Measurements from ENCODE around the gene KIAA0825.

KIAA0825 gene

DNA sequence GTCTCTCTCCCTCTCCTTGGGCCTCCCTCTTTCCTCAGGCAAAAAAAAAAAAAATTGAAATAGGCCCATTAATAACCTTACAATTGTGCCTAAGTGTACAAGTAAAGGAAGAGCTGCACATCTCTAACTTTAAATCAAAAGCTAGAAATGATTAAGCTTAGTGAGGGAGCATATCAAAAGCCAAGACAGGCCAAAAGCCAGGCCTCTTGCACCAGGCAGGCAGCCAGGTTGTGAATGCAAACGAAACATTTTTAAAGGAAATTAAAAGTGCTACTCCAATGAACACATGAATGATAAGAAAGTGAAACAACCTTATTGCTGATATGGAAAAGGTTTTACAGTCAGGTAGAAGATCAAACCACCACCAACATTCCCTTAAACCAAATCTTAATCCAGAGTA lies 383.4 kb downstream of the KIAA0825 start:
- Histone ChIP-seq H3K79me1 (ENCODE audit: low read length) (no peaks in the 10 kb centered on the region), H3K9me3 (ENCODE audit: insufficient read depth, low read depth, low read length) (peaks cover 1% of the 10 kb centered on the region), H3K4me3 (ENCODE audit: low read depth, low read length) (no peak overlapping the region), H4K8ac (ENCODE audit: low read depth, low read length) (no peak overlapping the region), H3K18ac (ENCODE audit: low read length) (no peak overlapping the region), H3K4me2 (ENCODE audit: low read length) (no peak overlapping the region), H3K4me1 (ENCODE audit: control insufficient read depth in 1 of 2, insufficient read depth in 2 of 2, low read length in 2 of 2) (no peaks in the 10 kb centered on the region), H3K27ac (ENCODE audit: low read depth, low read length) (no peak overlapping the region), H2BK120ac (ENCODE audit: insufficient read depth, low read length, poor library complexity) (no peak overlapping the region), H3K79me2 (ENCODE audit: control insufficient read depth, insufficient read depth, low read length, poor library complexity) (no peaks in the 10 kb centered on the region), H2AK5ac (ENCODE audit: low read length) (no peak overlapping the region), H3K9ac (ENCODE audit: low read length) (no peak overlapping the region), H3K27me3 (ENCODE audit: insufficient read depth, low read length) (no peaks in the 10 kb centered on the region), H3K14ac (ENCODE audit: low read length) (no peak overlapping the region), H2BK12ac (ENCODE audit: low read length) (no peak overlapping the region), H2BK5ac (ENCODE audit: low read depth, low read length, poor library complexity) (no peak overlapping the region), H3K23ac (ENCODE audit: low read length) (no peak overlapping the region), H2AFZ (ENCODE audit: insufficient read depth, low read length, poor library complexity) (no peak overlapping the region), H3K4ac (ENCODE audit: low read depth, low read length) (no peak overlapping the region), H4K12ac (ENCODE audit: low read depth, low read length) (no peak overlapping the region), H3K36me3 (ENCODE audit: control insufficient read depth in 1 of 2, insufficient read depth in 2 of 2, low read length in 2 of 2) (no peaks in the 10 kb centered on the region), H4K91ac (ENCODE audit: low read depth, low read length) (no peak overlapping the region)
- no peak for DNase-seq
- WGBS (ENCODE audit: extremely low coverage, insufficient coverage, insufficient read length), result no CpG with 5 or more reads among the region's 1 CpG

DNA sequence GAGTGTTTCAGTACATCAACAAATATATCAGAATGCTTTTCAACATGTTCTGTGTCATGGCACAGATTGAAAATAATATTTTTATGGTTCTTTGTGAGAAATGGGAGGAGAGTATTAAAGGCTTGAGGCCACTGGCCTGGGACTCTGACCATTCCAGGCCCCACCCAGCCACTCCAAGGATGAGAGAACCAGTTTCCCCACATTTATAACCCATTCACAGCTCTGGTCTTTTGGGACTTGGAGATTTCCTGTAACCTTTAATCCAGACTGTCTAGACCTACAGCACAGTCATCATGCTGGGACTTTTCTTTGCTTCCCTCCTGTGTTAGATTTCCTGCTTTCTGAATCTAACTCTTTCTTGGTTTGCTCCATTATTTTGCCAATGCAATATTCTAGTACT lies 389.6 kb downstream of the KIAA0825 start:
- no peak overlapping the region for H2BK120ac ChIP-seq (ENCODE audit: insufficient read depth, low read length, poor library complexity)
- H2AK5ac ChIP-seq (ENCODE audit: low read length), result no peak overlapping the region
- H3K79me1 ChIP-seq (ENCODE audit: low read length), result peaks cover 3% of the 10 kb centered on the region
- H3K4me2 ChIP-seq (ENCODE audit: low read length), result no peak overlapping the region
- H4K12ac ChIP-seq (ENCODE audit: low read depth, low read length), result no peak overlapping the region
- no peak overlapping the region for H4K91ac ChIP-seq (ENCODE audit: low read depth, low read length)
- no peaks in the 10 kb centered on the region for H3K79me2 ChIP-seq (ENCODE audit: control insufficient read depth, insufficient read depth, low read length, poor library complexity)
- no peak overlapping the region for H3K27ac ChIP-seq (ENCODE audit: low read depth, low read length)
- H3K14ac ChIP-seq (ENCODE audit: low read length), result no peak overlapping the region
- no peaks in the 10 kb centered on the region for H3K36me3 ChIP-seq (ENCODE audit: control insufficient read depth in 1 of 2, insufficient read depth in 2 of 2, low read length in 2 of 2)
- peaks cover 0 to 3% of the 10 kb centered on the region in 2 experiments for H3K4me1 ChIP-seq (ENCODE audit: control insufficient read depth in 1 of 2, insufficient read depth in 2 of 2, low read length in 2 of 2)
- peak; percentile 45 to 52 for DNase-seq
- H2AFZ ChIP-seq (ENCODE audit: insufficient read depth, low read length, poor library complexity), result no peak overlapping the region
- H3K4me3 ChIP-seq (ENCODE audit: low read depth, low read length), result no peak overlapping the region
- no peaks in the 10 kb centered on the region for H3K27me3 ChIP-seq (ENCODE audit: insufficient read depth, low read length)
- no peak overlapping the region for H2BK5ac ChIP-seq (ENCODE audit: low read depth, low read length, poor library complexity)
- H3K23ac ChIP-seq (ENCODE audit: low read length), result no peak overlapping the region
- H3K4ac ChIP-seq (ENCODE audit: low read depth, low read length), result no peak overlapping the region
- no peak overlapping the region for H3K9ac ChIP-seq (ENCODE audit: low read length)
- no peak overlapping the region for H4K8ac ChIP-seq (ENCODE audit: low read depth, low read length)
- H3K18ac ChIP-seq (ENCODE audit: low read length), result no peak overlapping the region
- H2BK12ac ChIP-seq (ENCODE audit: low read length), result no peak overlapping the region
- H3K9me3 ChIP-seq (ENCODE audit: insufficient read depth, low read depth, low read length), result no peaks in the 10 kb centered on the region

DNA sequence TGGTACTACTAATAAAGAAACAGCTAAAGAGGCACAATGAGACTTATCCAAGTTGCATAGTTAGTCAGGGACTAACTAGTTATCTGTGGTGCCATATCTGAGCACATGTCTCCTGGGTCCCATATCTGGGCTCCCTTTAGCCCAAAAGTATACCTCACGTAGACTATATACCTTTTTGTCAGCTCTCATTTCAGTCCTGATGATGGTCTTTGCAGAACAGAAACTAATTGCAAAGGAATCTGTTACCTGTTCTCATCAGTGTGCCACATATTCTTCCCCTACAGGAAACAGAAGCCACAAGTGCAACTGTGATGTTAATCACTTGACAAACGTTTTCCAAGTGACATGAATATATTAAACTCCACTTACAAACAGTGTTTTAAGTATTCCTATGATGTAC lies 395.2 kb downstream of the KIAA0825 start:
- no peak overlapping the region for H2BK12ac ChIP-seq (ENCODE audit: low read length)
- H2AK5ac ChIP-seq (ENCODE audit: low read length), result no peak overlapping the region
- H4K8ac ChIP-seq (ENCODE audit: low read depth, low read length), result no peak overlapping the region
- H3K9ac ChIP-seq (ENCODE audit: low read length), result no peak overlapping the region
- H3K4me3 ChIP-seq (ENCODE audit: low read depth, low read length), result no peak overlapping the region
- H3K23ac ChIP-seq (ENCODE audit: low read length), result no peak overlapping the region
- no peak overlapping the region for H3K4ac ChIP-seq (ENCODE audit: low read depth, low read length)
- H3K4me1 ChIP-seq (ENCODE audit: control insufficient read depth in 1 of 2, insufficient read depth in 2 of 2, low read length in 2 of 2), result peaks cover 0 to under 1% of the 10 kb centered on the region in 2 experiments
- H3K4me2 ChIP-seq (ENCODE audit: low read length), result no peak overlapping the region
- no peak overlapping the region for H4K91ac ChIP-seq (ENCODE audit: low read depth, low read length)
- WGBS (ENCODE audit: extremely low coverage, insufficient coverage, insufficient read length), result no CpG with 5 or more reads among the region's 2 CpGs
- no peak overlapping the region for H2BK120ac ChIP-seq (ENCODE audit: insufficient read depth, low read length, poor library complexity)
- no peak overlapping the region for H4K12ac ChIP-seq (ENCODE audit: low read depth, low read length)
- H3K79me1 ChIP-seq (ENCODE audit: low read length), result no peaks in the 10 kb centered on the region
- H2AFZ ChIP-seq (ENCODE audit: insufficient read depth, low read length, poor library complexity), result no peak overlapping the region
- no peak overlapping the region for H3K18ac ChIP-seq (ENCODE audit: low read length)
- H3K14ac ChIP-seq (ENCODE audit: low read length), result no peak overlapping the region
- H2BK5ac ChIP-seq (ENCODE audit: low read depth, low read length, poor library complexity), result no peak overlapping the region
- H3K36me3 ChIP-seq (ENCODE audit: control insufficient read depth in 1 of 2, insufficient read depth in 2 of 2, low read length in 2 of 2), result no peaks in the 10 kb centered on the region
- H3K79me2 ChIP-seq (ENCODE audit: control insufficient read depth, insufficient read depth, low read length, poor library complexity), result no peaks in the 10 kb centered on the region
- DNase-seq, result no peak
- no peaks in the 10 kb centered on the region for H3K27me3 ChIP-seq (ENCODE audit: insufficient read depth, low read length)
- H3K9me3 ChIP-seq (ENCODE audit: insufficient read depth, low read depth, low read length), result no peaks in the 10 kb centered on the region
- H3K27ac ChIP-seq (ENCODE audit: low read depth, low read length), result no peak overlapping the region

- no peak overlapping the region for H4K12ac ChIP-seq (ENCODE audit: low read depth, low read length)
- DNase-seq, result peak; percentile 57 to 84
- no peak overlapping the region for H3K4me3 ChIP-seq (ENCODE audit: low read depth, low read length)
- H3K4me2 ChIP-seq (ENCODE audit: low read length), result no peak overlapping the region
- H3K23ac ChIP-seq (ENCODE audit: low read length), result no peak overlapping the region
- H3K4me1 ChIP-seq (ENCODE audit: control insufficient read depth in 1 of 2, insufficient read depth in 2 of 2, low read length in 2 of 2), result no peaks in the 10 kb centered on the region
- no peaks in the 10 kb centered on the region for H3K9me3 ChIP-seq (ENCODE audit: insufficient read depth, low read depth, low read length)
- no peak overlapping the region for H3K4ac ChIP-seq (ENCODE audit: low read depth, low read length)
- no peak overlapping the region for H2BK120ac ChIP-seq (ENCODE audit: insufficient read depth, low read length, poor library complexity)
- peak overlapping the region; percentile 41 for H3K27ac ChIP-seq (ENCODE audit: low read depth, low read length)
- H2BK12ac ChIP-seq (ENCODE audit: low read length), result no peak overlapping the region
- H3K79me2 ChIP-seq (ENCODE audit: control insufficient read depth, insufficient read depth, low read length, poor library complexity), result no peaks in the 10 kb centered on the region
- H3K14ac ChIP-seq (ENCODE audit: low read length), result no peak overlapping the region
- H3K18ac ChIP-seq (ENCODE audit: low read length), result no peak overlapping the region
- no peaks in the 10 kb centered on the region for H3K27me3 ChIP-seq (ENCODE audit: insufficient read depth, low read length)
- H4K91ac ChIP-seq (ENCODE audit: low read depth, low read length), result no peak overlapping the region
- H2AFZ ChIP-seq (ENCODE audit: insufficient read depth, low read length, poor library complexity), result no peak overlapping the region
- no peak overlapping the region for H2AK5ac ChIP-seq (ENCODE audit: low read length)
- no peaks in the 10 kb centered on the region for H3K36me3 ChIP-seq (ENCODE audit: control insufficient read depth in 1 of 2, insufficient read depth in 2 of 2, low read length in 2 of 2)
- H3K79me1 ChIP-seq (ENCODE audit: low read length), result no peaks in the 10 kb centered on the region
- no peak overlapping the region for H4K8ac ChIP-seq (ENCODE audit: low read depth, low read length)
- H3K9ac ChIP-seq (ENCODE audit: low read length), result no peak overlapping the region
- H2BK5ac ChIP-seq (ENCODE audit: low read depth, low read length, poor library complexity), result no peak overlapping the region
These were observed 400.0 kb downstream of the KIAA0825 start for GRCh38 chr5:94218374-94218773.

DNA sequence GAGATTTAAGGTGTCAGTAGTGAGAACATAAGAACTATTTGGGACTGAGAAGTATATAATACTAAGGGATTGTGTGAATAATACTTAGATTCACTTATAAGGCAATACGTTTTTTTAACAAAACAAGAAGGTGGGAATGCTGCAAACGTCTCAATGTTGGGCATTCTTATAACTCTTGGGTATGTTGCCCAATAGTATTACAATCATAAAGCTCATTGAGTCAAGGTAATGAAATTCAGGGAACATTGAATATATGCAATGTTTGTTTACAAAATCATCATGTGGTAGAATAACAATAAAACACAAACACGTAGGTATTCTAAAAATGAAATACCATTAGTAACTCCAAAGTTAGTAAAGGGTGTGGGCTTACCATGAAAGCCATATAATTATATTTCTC lies 400.7 kb downstream of the KIAA0825 start:
- no peak overlapping the region for H2BK12ac ChIP-seq (ENCODE audit: low read length)
- no peak overlapping the region for H3K14ac ChIP-seq (ENCODE audit: low read length)
- no peaks in the 10 kb centered on the region for H3K79me1 ChIP-seq (ENCODE audit: low read length)
- H3K23ac ChIP-seq (ENCODE audit: low read length), result no peak overlapping the region
- no peaks in the 10 kb centered on the region for H3K36me3 ChIP-seq (ENCODE audit: control insufficient read depth in 1 of 2, insufficient read depth in 2 of 2, low read length in 2 of 2)
- no peaks in the 10 kb centered on the region for H3K79me2 ChIP-seq (ENCODE audit: control insufficient read depth, insufficient read depth, low read length, poor library complexity)
- H2BK5ac ChIP-seq (ENCODE audit: low read depth, low read length, poor library complexity), result no peak overlapping the region
- no peaks in the 10 kb centered on the region for H3K4me1 ChIP-seq (ENCODE audit: control insufficient read depth in 1 of 2, insufficient read depth in 2 of 2, low read length in 2 of 2)
- H3K27ac ChIP-seq (ENCODE audit: low read depth, low read length), result peak overlapping the region; percentile 41
- no peaks in the 10 kb centered on the region for H3K9me3 ChIP-seq (ENCODE audit: insufficient read depth, low read depth, low read length)
- WGBS (ENCODE audit: extremely low coverage, insufficient coverage, insufficient read length), result no CpG with 5 or more reads among the region's 3 CpGs
- no peak overlapping the region for H3K9ac ChIP-seq (ENCODE audit: low read length)
- no peak overlapping the region for H3K4ac ChIP-seq (ENCODE audit: low read depth, low read length)
- no peak overlapping the region for H2AK5ac ChIP-seq (ENCODE audit: low read length)
- H4K12ac ChIP-seq (ENCODE audit: low read depth, low read length), result no peak overlapping the region
- no peak overlapping the region for H3K4me3 ChIP-seq (ENCODE audit: low read depth, low read length)
- H3K18ac ChIP-seq (ENCODE audit: low read length), result no peak overlapping the region
- no peak overlapping the region for H4K91ac ChIP-seq (ENCODE audit: low read depth, low read length)
- H3K4me2 ChIP-seq (ENCODE audit: low read length), result no peak overlapping the region
- no peaks in the 10 kb centered on the region for H3K27me3 ChIP-seq (ENCODE audit: insufficient read depth, low read length)
- H2BK120ac ChIP-seq (ENCODE audit: insufficient read depth, low read length, poor library complexity), result no peak overlapping the region
- peak in 1 of 2 donors; percentile 28 for DNase-seq
- no peak overlapping the region for H4K8ac ChIP-seq (ENCODE audit: low read depth, low read length)
- H2AFZ ChIP-seq (ENCODE audit: insufficient read depth, low read length, poor library complexity), result no peak overlapping the region

Data from trophoblast cell (in vitro differentiated cells and primary cell).